PFSK-1 (cell line): ENCODE data around the gene IRX5.

Source experiments
- POLR2AphosphoS5 ChIP-seq: IDR thresholded peaks from 2 replicates; pipeline ENCODE4 v1.6.1; 2012; ENCODE audit warnings: low read depth, mild to moderate bottlenecking, control low read depth, low read length, moderate library complexity
- TAF1 ChIP-seq: IDR thresholded peaks from 2 replicates; pipeline ENCODE4 v1.6.1; 2012; ENCODE audit warnings: low read length, control low read depth, borderline replicate concordance; ENCODE audit not compliant: insufficient read depth

DNA sequence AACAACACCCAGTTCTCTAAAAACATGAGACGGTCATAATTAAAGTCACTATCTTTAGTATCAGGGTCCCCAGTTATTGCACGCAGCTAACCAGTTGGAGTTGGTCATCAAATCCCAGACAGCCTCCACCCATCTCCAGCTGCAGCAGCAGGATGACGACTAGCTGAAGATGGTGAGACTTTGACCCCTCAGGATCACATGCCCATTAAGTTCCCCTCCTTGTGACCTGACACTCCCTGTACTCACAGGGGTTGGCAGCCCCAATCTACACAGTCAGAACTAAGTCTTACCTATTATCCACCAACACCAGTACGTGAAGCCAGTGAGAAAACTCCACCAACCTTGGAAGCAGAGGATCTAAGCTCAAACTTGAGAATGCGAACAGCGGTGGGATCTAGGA, 37.7 kb upstream of the IRX5 start:
- TF ChIP-seq POLR2AphosphoS5 (no peak), TAF1 (no peak)
